SHP77 (cell line): ENCODE measurements around the gene ENPEP.
"Not testable (repeated sequence)": the region's sequence is repeated elsewhere in the genome, so short reads cannot be mapped to it uniquely, and the experiment has no call there.

Experiments
- DNase-seq, 2 experiments: peaks; one replicate each; lab custom pipeline; 2025; lab: John Stamatoyannopoulos, UW

ENPEP gene, protein sequence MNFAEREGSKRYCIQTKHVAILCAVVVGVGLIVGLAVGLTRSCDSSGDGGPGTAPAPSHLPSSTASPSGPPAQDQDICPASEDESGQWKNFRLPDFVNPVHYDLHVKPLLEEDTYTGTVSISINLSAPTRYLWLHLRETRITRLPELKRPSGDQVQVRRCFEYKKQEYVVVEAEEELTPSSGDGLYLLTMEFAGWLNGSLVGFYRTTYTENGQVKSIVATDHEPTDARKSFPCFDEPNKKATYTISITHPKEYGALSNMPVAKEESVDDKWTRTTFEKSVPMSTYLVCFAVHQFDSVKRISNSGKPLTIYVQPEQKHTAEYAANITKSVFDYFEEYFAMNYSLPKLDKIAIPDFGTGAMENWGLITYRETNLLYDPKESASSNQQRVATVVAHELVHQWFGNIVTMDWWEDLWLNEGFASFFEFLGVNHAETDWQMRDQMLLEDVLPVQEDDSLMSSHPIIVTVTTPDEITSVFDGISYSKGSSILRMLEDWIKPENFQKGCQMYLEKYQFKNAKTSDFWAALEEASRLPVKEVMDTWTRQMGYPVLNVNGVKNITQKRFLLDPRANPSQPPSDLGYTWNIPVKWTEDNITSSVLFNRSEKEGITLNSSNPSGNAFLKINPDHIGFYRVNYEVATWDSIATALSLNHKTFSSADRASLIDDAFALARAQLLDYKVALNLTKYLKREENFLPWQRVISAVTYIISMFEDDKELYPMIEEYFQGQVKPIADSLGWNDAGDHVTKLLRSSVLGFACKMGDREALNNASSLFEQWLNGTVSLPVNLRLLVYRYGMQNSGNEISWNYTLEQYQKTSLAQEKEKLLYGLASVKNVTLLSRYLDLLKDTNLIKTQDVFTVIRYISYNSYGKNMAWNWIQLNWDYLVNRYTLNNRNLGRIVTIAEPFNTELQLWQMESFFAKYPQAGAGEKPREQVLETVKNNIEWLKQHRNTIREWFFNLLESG

DNA sequence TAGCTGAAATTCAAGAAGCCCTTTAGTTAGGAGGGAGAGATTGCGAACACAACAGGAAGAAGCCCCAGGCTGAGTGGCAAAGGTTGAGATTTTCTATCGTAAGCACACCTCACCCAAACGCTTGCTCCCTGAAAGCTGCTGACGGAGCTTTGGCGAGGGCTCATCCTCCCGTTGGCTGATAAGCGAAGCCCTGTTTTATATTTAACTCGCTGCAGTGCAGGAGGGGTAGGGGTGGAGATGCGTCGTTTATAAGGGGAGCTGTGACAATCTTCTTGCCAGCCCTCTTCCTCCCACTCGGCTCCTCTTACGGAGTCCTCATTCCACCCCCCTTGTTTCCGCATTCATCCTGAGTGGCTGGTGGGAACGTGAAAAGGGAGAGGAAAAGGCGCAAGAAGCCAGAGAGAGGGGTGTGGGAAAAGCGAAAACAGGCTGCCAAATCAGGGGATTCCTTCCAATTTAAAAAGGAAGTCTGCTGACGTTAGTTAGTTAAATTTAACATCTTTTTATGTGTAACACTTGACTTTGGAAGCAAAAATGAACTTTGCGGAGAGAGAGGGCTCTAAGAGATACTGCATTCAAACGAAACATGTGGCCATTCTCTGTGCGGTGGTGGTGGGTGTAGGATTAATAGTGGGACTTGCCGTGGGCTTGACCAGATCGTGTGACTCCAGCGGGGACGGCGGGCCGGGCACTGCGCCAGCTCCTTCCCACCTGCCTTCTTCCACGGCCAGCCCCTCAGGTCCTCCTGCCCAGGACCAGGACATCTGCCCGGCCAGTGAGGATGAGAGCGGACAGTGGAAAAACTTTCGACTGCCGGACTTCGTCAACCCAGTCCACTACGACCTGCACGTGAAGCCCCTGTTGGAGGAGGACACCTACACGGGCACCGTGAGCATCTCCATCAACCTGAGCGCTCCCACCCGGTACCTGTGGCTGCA is at the start of gene ENPEP:
Gene ENPEP, plus strand, starts transcription at position 275 of the 938 bp plus-strand sequence. Its CDS starts 260 bp downstream, at position 535.
- DNase-seq: no peak

DNA sequence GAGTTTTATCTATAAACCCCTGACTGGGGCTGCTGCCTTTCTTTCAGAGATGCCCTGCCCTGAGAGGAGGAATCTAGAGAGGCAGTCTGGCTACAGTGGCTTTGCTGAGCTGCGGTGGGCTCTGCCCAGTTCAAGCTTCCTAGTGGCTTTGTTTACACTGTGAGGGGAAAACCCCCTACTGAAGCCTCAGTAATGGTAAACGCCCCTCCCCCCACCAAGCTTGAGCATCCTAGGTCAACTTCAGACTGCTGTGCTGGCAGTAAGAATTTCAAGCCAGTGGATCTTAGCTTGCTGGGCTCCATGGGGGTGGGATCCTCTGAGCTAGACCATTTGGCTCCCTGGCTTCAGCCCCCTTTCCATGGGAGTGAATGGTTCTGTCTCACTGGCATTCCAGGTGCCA is 44.1 kb upstream of the ENPEP start:
- DNase-seq: not testable (repeated sequence)

DNA sequence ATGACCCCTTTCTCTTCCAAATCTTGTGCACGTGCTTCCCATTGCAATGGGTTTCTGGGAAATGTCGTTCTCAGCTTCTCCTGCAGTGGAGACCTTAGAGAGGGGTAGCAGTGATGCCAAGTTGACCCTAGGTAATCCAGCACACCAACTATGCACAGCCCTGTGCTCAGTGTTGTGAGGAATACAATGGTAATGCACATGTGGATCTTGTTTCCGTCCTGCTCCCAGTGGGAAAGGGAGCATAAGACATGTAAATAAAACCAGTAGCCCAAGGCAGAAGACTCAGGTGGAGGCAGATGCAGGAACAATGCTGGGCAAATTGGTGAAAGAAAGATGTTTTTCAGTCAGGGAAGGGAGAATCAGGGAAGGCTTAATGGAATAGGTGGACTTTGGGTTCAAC is 38.7 kb upstream of the ENPEP start:
- not testable (repeated sequence) for DNase-seq

DNA sequence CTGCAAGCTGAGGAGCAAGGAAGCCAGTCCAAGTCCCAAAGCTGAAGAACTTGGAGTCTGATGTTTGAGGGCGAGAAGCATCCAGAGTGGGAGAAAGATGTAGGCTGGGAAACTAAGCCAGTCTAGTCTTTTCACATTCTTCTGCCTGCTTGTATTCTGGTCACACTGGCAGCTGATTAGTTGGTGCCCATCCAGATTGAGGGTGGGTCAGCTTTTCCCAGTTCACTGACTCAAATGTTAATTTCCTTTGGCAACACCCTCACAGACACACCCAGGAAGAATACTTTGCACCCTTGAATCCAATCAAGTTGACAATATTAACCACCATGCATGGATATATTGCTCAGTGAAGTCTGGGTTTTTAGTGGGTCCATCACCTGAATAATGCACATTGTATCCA is 36.7 kb upstream of the ENPEP start:
- DNase-seq: not testable (repeated sequence)

DNA sequence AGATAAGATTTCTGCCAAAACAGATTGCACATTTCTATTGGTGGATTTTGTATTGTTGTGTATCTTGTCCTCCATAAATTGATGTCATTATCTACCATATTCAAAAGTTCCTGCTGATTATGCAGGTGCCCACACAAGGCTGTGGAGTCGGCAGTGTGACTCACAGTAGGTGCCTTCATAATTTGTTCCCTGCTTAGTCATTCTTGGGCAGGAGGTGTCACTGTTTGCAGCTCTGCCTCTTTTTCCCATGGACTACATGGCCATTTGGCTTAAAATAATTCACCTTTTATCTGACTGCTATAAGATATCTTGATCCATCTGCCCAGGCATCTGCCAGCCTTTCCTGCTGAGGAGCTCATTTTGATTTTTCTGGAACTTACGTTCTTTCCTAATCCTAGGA is 33.6 kb upstream of the ENPEP start:
- no peak for DNase-seq

DNA sequence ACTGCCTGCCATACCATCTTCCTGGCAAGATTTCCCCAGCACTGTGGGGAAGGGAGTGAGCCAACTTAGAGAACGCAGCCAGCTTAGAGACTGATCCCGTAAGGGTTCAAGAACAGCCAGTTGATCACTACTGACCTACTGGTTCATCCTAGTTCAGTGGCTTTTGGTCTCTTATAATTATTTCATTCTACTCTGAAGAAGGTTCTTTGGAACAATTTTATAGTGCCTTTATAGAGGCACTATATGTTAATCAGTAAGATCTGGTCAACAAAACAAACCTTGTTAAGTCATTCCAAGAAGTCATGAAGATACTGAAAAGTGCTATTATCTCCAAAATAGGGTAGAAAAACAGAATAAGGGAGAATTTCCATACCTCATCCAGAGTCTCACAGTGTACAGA is 33.2 kb upstream of the ENPEP start:
- DNase-seq: no peak

DNA sequence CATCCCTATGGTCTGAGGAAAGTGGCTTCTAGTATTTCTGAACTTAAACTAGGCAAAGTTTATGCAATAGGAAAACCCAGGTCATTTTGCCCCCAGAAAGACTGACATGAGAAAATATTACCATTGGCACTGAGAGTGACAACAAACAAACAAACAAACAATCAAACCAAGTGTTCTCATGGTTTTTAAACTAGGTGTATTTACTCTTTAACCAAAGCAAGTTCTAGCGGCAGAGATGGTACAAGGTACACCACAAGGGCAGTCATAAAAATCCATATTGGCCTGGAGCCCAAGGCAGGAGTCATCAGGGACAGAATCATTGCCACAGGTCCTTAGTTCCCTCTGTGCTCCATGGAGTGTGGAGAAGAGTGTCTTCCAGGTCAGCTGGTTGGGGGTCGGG is 26.0 kb upstream of the ENPEP start:
- DNase-seq: no peak

DNA sequence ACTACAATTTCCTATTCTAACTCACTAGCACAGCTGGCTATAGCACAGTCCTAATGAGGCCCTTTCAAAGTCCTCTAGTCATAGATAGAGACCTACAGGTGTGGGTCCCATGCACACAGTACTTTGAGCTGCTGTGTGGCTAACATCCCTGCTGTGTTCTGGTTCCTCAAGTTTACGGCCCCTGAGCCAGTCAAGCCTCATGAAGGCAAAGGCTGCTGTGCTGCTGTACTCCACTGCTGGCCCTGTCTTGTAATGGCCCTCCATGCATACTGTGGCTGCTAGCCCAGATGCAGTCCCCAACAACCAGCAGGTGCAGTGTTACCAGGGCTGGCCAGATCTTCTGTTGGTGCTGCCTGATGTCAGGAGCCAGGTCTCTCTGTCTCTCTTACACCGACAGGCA is 23.4 kb upstream of the ENPEP start:
- no peak for DNase-seq

DNA sequence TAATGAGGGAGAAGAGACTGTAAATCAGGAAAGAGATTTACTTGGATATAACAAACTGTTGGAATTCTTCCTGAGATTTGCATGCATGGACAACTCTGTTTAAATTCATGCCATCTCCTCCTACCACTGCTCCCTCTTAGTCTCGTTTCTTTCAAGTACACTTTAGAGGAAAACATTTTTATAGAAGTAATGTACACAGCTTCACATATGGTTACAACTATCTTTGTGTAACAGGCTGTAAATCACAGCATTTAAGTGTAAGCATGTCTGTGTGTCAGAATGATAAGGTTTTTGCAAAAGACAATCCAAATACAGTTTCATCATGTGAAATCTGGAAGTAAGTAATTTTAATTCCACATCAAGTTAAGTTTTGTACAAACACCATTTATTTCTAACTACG is 21.5 kb upstream of the ENPEP start:
- no peak for DNase-seq

DNA sequence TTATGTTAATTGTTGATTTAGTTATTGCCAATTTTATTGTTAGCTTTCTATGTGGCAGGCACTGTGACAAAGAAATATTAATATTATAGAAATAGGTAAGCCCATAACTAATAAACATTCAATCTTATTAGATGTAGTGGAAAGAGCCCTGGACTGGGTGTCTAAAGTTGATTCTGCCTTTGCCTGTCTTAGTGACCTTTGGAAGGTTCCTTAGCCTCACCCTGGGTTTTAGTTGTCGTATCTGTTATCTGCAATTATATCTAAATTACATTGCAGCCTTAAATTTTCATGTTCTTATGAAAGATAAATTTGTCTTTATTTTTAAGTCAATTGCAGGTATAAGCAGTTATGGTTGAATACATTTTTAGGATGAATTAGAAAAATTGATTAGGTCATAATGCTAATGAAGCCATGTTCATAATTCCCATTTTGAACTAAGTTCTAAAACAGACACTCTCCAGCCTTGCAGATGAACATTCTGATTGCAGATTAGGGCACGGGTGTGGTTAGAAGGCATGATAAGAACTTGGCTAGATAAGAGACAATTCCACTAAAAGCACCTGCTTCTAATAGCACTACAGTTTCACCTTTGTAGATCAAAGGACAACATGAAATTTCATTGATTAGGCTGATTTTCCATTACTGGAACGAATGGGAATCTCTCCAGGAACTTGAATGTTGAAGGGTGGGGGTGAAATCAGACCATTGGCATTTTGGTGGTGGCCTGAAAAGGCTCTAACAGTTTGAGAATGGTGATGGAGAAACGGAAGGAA is 17.3 kb upstream of the ENPEP start:
- no peak for DNase-seq

DNA sequence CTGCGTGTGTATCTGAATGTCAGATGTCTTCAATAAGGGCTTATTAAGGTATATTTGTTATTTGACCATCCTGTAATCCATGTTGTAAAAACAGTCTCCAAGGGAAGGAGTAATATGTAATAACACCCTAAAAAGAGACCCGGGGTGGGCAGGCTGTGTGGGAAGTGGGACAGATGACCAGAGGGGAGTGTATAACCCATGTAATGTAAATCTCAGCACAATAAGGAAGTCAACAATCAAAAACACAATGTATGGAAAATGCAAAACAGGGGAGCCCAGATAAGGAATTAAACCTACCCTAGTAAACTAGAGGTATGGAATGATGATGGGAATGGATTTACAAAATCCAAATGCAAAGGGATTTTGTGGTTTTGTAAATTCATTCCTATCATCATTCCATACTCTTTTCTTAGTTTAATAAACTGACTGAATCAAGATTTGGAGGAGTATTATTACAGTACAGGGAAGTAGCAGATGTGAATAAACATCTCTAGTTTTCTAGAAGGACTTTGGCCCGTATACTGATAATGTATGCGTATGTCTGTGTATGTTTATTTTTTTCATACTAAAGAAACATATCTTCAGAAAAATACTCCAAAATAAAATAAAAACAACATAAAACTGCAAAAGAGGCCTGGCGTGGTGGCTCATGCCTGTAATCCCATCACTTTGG is 15.7 kb upstream of the ENPEP start:
- DNase-seq: no peak

DNA sequence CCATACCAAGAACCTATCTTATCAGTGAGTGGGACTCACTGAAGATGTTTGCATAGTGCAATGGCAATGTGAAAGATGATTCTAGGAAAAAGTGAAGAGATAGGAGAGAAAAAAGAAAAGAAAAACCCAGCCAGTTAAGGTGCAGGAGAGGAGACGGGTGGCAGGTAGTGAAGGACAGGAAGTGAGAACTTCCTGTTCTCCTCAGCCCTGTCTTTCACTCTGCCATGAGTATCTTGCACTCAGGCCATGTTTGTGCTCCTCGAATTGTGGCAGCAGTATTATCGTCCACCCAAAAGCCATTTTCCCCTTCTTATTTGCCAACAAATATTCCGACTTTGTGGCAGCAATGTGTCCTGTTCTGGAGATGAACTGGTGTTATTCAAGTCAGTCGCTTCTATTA is 8.6 kb upstream of the ENPEP start:
- DNase-seq: no peak

DNA sequence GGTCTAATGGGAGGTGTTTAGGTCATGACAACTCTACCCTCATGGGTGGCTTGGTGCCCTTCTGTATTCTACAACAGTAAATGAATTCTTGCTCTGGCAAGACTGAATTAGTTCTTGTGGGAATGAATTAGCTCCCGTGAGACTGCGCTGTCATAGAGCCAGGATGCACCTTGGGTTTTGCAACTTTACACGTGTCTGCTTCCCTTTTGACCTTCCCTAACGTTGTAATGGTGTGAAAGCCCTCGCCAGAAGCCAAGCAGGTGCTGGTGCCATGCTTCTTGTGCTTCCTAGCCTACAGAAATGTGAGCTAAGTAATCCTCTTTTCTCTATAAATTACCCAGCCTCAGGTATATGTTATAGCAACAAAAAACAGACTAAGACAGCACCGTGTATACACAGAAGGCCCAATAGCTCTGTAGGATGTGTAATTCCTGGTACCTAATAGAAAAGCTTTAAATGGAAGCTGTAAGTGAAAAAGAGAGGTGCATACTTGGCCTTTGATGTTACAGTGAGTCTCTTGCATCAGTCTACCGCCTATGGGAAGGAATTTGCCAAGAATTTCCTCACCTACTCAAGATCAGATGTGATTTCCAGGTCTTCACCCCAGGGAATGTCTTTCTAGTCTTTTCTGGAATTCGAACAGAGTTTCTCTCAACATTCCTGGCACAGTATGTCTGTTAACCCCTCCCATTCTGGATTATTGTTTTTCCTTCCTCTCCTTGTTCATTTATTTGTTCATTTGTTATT is 3.2 kb upstream of the ENPEP start:
- DNase-seq: no peak

DNA sequence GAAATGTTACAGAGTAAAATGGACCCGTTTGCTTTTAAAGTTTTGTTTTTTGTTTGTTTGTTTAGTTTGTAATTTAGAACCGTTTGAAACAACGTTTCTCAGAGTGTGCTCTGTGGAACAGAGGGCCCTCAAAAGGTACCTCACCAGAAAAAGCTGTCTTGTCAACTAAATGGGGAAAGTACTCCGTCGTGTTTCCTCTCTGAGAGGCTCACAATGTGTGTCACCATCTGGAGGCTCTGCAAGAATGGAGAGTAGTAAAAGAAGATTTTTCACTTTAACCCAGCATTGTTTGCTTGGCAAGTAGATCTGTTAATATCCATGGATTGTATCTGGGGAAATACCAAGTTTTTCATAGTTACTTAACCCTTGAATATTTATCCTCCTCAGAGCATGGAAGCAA is 1.5 kb upstream of the ENPEP start:
- DNase-seq: no peak

DNA sequence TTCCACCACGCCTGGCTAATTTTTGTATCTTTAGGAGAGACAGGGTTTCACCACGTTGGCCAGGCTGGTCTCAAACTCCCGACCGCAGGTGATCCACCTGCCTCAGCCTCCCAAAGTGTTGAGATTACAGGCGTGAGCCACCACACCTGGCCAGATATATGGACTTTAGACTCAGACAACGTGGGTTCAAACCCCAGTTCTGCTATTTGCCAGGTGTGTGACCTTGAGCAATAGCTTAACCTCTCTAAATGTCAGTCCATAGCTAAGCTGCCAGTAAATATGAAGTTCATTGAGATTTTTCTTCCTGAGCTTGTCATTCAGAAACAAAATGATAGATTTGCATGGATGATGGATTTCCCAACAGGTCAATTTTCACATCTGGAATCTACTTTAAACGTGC is 875 bp upstream of the ENPEP start:
- DNase-seq: not testable (repeated sequence)

DNA sequence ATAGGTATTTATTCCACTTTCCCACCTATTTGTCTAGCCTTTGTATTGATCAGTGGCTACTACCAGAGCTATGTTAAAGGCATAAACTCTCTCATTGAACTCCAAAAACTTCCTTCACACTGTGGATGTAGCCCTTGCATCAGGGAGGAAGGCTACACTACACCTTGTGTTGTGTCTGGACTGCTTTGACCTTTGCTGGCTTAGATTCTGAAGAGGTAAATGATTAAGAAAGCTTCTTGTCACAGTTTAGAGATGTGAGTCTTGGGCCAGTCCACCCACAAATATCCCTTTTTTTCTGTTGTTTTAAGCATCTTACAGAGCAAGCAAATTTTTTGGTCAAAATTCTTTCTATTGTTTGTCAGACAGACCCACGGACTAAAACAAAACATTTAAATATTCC is 1.9 kb downstream of the ENPEP start:
- DNase-seq: no peak

DNA sequence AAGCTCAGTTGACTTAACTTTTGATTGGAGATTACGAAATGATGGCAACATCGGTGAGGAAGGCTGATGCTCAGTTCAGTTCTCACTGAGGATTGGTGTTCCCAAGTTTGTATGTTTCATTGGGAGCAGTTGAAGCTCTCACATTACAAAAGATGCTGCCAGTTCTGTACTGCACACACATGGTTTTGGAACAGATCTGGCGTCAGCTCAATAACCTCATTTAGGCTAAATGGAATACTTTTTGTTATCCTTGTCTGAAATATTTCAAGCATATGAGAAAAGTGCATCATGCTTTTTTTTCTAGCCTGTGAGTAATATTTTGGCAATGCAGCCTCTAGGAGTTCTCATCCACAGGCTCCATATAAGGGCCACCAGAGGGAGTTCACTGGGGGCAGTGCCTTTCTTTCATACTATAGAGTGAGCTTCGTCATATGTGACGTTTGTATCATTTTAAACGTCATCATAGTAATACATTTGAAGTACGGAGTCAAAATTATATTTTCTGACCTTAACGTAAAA is 4.1 kb downstream of the ENPEP start:
- no peak for DNase-seq

DNA sequence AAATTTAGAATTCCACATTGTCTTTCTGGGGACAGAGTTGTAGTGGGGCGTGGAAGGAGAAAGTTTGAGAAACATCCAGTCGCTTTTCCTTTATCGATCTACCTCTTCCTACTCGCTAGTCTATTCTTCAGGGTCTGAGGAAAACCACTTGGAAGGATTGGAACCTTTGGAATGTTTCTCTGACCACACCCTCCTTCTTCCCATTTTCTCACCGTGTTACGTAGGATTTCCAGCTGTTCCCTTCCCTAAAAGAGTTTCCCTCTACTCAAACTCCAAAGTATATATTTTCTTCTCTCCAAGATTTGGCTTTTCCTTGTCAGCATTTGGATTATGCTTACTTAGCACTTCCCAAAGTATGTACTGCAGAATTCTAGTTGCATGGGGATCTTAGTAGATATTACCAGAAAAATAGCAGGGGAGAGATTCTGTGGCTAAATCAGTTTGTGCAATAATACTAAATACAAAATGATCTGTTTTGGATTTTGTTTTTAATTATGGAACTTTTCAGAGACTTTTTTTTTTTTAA is 4.9 kb downstream of the ENPEP start:
- DNase-seq: no peak

DNA sequence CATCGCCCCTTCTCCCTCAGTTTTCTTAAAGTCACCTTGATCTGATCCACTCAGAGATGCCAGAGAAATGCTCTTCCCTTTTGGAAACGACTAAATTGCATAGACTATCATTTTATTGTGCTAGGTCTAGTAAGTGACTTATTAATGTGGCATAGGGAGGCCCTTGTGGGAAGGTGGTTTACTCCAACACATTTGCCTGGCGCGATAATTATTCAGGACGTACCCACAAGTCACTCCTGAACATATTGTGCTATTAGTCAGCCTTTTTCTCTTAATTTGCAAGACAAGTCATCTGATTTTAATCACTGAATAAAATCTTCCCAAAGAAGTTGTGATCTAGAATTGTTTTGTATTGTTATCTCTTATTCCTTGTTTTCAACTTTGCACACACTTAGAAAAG is 7.6 kb downstream of the ENPEP start:
- DNase-seq: no peak
